ENCODE data around the gene RTL10. TPM values are rescaled to one million over a fixed set of nuclear protein-coding genes. Genes with fewer than 3 reads are reported as not detected.

Gene RTL10
- total RNA-seq, 1 experiment from 2014 or later: 25.6 TPM

DNA sequence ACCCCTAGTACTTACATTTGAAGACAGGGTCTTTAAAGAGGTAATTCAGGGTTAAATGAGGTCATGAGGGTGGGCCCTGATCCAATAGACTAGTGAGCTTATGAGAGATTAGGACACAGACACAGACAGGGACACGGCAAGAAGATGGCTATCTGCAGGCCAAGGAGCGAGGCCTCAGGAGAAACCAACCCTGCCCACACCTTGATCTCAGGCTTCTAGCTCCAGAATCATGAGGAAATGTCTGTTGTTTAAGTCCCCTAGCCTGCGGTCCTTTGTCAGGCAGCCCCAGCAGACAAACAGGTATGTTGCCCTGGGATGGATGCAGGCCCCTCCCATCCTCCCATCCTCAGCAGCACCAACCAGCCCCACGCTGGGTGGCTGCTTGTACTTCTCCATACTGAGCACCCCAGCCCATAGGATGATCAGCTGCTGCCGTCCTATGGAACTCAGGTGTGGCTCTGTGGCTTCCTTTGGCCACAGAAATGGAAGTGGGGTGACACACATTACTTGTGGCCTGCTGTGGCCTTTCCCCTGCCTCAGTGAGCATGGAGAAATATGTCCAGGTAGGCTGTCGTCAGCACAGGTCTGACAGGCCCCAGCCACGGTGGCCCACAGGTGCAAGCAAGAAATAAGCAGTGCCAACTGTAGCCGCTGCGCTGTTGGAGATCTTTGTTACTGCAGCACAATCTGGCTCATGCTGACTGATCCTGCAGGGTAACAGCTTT lies 7.9 kb downstream of the RTL10 start:
- no peak overlapping the region for H3K27ac ChIP-seq (ENCODE audit: low read depth, low read length, poor library complexity, severe bottlenecking)

DNA sequence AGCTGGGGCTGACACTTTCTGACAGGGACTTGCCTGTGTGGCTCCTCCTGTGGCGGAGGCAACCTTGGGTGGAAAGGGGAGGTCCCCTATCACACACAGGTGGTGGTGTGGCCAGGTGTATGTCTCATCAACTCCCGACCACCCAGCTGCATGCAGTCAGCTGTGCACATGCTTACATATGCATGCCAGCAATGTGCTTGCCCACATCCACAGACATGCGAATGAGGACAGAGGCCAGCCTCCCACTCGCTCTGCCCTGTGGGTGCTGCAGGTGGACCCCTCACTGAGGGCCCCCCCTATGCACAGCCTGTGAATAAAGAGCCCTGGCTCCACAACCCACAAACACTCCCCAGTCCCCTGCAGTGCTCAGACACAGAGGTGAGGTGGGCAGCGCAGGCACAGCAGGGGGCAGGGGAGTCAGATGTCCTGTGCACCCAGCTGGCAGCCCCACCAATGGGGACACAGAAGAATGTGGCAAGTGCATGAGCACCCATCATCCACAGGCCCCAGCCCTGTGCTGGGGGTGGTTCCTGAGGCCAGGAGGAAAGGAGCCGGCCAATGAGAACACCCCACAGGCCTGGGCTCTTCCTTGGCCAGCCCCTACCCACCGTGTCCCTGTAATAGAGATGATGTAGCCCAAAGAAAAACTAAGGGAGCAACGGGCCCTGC lies 9.5 kb downstream of the RTL10 start:
- no peak overlapping the region for H3K27ac ChIP-seq (ENCODE audit: low read depth, low read length, poor library complexity, severe bottlenecking)
- CTCF ChIA-PET: interaction anchor here (0.6 kb wide), 1 partner anchor 121 kb away, joined by 4 read pairs; no protein-coding TSS in a partner anchor
- no peak for TF ChIP-seq EZH2 (IDR thresholded peaks at IDR 0.05; ENCODE audit: borderline replicate concordance, low read depth, low read length, poor library complexity, severe bottlenecking)
- TF ChIP-seq, protein P1, sequence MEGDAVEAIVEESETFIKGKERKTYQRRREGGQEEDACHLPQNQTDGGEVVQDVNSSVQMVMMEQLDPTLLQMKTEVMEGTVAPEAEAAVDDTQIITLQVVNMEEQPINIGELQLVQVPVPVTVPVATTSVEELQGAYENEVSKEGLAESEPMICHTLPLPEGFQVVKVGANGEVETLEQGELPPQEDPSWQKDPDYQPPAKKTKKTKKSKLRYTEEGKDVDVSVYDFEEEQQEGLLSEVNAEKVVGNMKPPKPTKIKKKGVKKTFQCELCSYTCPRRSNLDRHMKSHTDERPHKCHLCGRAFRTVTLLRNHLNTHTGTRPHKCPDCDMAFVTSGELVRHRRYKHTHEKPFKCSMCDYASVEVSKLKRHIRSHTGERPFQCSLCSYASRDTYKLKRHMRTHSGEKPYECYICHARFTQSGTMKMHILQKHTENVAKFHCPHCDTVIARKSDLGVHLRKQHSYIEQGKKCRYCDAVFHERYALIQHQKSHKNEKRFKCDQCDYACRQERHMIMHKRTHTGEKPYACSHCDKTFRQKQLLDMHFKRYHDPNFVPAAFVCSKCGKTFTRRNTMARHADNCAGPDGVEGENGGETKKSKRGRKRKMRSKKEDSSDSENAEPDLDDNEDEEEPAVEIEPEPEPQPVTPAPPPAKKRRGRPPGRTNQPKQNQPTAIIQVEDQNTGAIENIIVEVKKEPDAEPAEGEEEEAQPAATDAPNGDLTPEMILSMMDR (conservative IDR thresholded peaks at IDR 0.05; ENCODE audit: low read depth, low read length): no peak
- POLR2A ChIA-PET (ENCODE audit: low non-redundant PET): no interaction called here
- H3K27me3 ChIP-seq (replicated peaks; ENCODE audit: insufficient read depth, low read depth, low read length, poor library complexity): no peaks in the 10 kb centered on the region
- no peaks in the 10 kb centered on the region for H3K9me3 ChIP-seq (ENCODE audit: low read depth, low read length, poor library complexity, severe bottlenecking)
- H3K4me1 ChIP-seq (ENCODE audit: insufficient read depth, low read length, poor library complexity, severe bottlenecking): no peaks in the 10 kb centered on the region
- H3K4me3 ChIP-seq (ENCODE audit: low read depth, low read length, poor library complexity, severe bottlenecking): no peak overlapping the region
- intact Hi-C loops (cut with micrococcal nuclease; ENCODE audit: unreplicated experiment): no loop called here
- no TSS peak for BruUV-seq (replicated peaks)
- peaks cover 8% of the 10 kb centered on the region for H3K36me3 ChIP-seq (ENCODE audit: insufficient read depth, low read length, poor library complexity, severe bottlenecking)
- no peak for DNase-seq (ENCODE audit: low spot score)

More for the DNA sequence above, 7.9 kb downstream of the RTL10 start:
- ChIA-PET CTCF (no interaction called here), POLR2A (ENCODE audit: low non-redundant PET) (no interaction called here)
- Histone ChIP-seq H3K27me3 (replicated peaks; ENCODE audit: insufficient read depth, low read depth, low read length, poor library complexity) (no peaks in the 10 kb centered on the region), H3K4me3 (ENCODE audit: low read depth, low read length, poor library complexity, severe bottlenecking) (no peak overlapping the region), H3K9me3 (ENCODE audit: low read depth, low read length, poor library complexity, severe bottlenecking) (no peaks in the 10 kb centered on the region), H3K4me1 (ENCODE audit: insufficient read depth, low read length, poor library complexity, severe bottlenecking) (no peaks in the 10 kb centered on the region), H3K36me3 (ENCODE audit: insufficient read depth, low read length, poor library complexity, severe bottlenecking) (peaks cover 24% of the 10 kb centered on the region)
- TF ChIP-seq, protein P1 (conservative IDR thresholded peaks at IDR 0.05; ENCODE audit: low read depth, low read length): no peak
- DNase-seq (ENCODE audit: low spot score): no peak
- intact Hi-C loops (cut with micrococcal nuclease; ENCODE audit: unreplicated experiment): no loop called here
- BruUV-seq (replicated peaks): no TSS peak

DNA sequence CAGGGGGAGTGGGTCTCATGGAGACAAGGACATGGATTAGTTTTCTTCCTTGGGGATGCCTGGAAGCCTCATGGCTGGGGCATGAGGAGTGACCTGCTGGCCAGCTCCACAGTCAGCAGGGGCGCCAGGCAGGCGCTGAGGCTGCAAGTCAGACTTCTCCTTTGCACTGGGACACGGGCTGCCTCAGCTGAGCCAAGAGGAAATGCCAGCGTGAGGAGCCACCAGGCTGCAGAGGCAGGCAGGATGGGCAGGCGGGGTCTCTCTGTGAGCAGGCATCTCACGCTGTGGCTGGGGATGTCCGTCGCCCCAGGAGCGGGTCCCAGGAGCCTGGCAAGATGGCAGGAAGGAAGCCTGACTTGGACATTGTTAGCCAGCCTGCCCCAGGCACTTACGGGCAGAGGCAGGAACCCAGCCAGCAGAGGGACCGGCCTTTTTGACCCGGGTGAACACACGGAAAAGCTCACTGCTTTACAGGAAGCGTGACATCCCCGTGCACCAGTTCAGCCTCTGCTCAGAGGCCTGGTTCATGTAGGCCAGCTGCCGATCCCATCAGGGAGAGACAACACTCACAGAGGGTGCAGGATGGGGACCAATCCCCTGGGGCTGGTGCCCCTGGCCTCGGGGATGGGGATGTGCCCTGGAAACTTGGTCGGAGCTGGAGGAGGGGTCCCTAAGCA lies 10.2 kb downstream of the RTL10 start:
- H3K9me3 ChIP-seq (ENCODE audit: low read depth, low read length, poor library complexity, severe bottlenecking): no peaks in the 10 kb centered on the region
- peaks cover 5% of the 10 kb centered on the region for H3K36me3 ChIP-seq (ENCODE audit: insufficient read depth, low read length, poor library complexity, severe bottlenecking)
- no peaks in the 10 kb centered on the region for H3K27me3 ChIP-seq (replicated peaks; ENCODE audit: insufficient read depth, low read depth, low read length, poor library complexity)
- no peak for DNase-seq (ENCODE audit: low spot score)
- TF ChIP-seq EZH2 (IDR thresholded peaks at IDR 0.05; ENCODE audit: borderline replicate concordance, low read depth, low read length, poor library complexity, severe bottlenecking): no peak
- TF ChIP-seq, protein P1 (conservative IDR thresholded peaks at IDR 0.05; ENCODE audit: low read depth, low read length): no peak
- no TSS peak for BruUV-seq (replicated peaks)
- no peak overlapping the region for H3K27ac ChIP-seq (ENCODE audit: low read depth, low read length, poor library complexity, severe bottlenecking)
- no peaks in the 10 kb centered on the region for H3K4me1 ChIP-seq (ENCODE audit: insufficient read depth, low read length, poor library complexity, severe bottlenecking)
- H3K4me3 ChIP-seq (ENCODE audit: low read depth, low read length, poor library complexity, severe bottlenecking): no peak overlapping the region
- ChIA-PET POLR2A (ENCODE audit: low non-redundant PET) (no interaction called here), CTCF (interaction anchor here (0.6 kb wide), 1 partner anchor 122 kb away, joined by 4 read pairs; no protein-coding TSS in a partner anchor)
- intact Hi-C loops (cut with micrococcal nuclease; ENCODE audit: unreplicated experiment): no loop called here
